Measurements from ENCODE around the gene FAM177B.

Gene FAM177B

DNA sequence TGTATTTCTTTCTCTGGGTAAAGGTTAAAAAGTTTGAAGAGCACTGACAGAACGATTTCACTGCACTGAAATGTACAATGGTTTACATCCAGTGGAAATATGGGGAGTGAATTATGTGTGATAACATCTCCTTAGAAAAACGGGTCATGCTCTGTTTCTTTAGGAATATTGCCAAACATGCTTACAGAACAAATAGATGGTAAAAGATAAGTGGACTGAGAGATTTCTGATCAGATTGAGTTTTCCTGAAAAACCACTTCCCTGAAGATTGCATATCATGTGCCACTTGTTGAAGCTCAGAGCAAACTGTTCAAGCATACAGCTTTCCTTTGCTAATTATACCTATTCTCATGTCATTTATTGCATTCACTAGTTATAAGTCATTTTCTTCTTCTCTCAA, 47.9 kb downstream of the FAM177B start:
- peaks cover 32 to 56% of the 10 kb centered on the region in 2 donors for H3K4me1 Mint-ChIP-seq
- H3K36me3 Mint-ChIP-seq: peaks cover 6 to 7% of the 10 kb centered on the region in 2 donors
- H3K4me3 Mint-ChIP-seq: no peak overlapping the region
- H3K9me3 Mint-ChIP-seq: peaks cover 10 to 13% of the 10 kb centered on the region in 2 donors
- no peak for DNase-seq
- ATAC-seq (replicated peaks): no peak
- no peaks in the 10 kb centered on the region for H3K27me3 Mint-ChIP-seq
- H3K27ac Mint-ChIP-seq: no peak overlapping the region

GRCh38 chr1:222785529-222785928, 48.5 kb downstream of the FAM177B start:
- ATAC-seq (replicated peaks) (no peak), DNase-seq (no peak)
- peaks cover 15 to 17% of the 10 kb centered on the region in 2 donors for H3K9me3 Mint-ChIP-seq
- H3K4me1 Mint-ChIP-seq: peaks cover 30 to 56% of the 10 kb centered on the region in 2 donors
- peaks cover 12% of the 10 kb centered on the region in 2 donors for H3K36me3 Mint-ChIP-seq
- H3K4me3 Mint-ChIP-seq: no peak overlapping the region
- no peak overlapping the region for H3K27ac Mint-ChIP-seq
- H3K27me3 Mint-ChIP-seq: no peaks in the 10 kb centered on the region

DNA sequence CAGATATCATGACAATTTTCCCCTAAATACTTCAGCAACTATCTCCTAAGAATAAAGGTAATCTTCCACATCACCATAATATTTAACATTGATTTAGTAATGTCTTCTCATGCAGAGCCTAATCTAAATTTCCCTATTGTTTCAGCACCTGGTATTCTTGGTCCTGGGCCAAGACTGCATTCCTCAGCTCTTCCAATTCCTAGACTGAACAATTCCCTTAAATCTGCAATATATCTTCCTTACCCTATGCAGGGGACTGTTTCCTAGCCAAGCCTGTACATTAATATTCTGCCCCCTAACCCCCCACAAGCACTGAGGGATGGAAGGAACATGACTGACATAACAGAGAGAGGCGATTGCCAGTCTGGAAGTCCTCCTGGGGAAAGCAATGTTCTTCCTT, 49.1 kb downstream of the FAM177B start:
- H3K27me3 Mint-ChIP-seq: no peaks in the 10 kb centered on the region
- H3K4me3 Mint-ChIP-seq: no peak overlapping the region
- ATAC-seq (replicated peaks) (no peak), DNase-seq (no peak)
- peaks cover 15 to 17% of the 10 kb centered on the region in 2 donors for H3K9me3 Mint-ChIP-seq
- no peak overlapping the region for H3K27ac Mint-ChIP-seq
- peaks cover 12 to 13% of the 10 kb centered on the region in 2 donors for H3K36me3 Mint-ChIP-seq
- peaks cover 30 to 56% of the 10 kb centered on the region in 2 donors for H3K4me1 Mint-ChIP-seq

DNA sequence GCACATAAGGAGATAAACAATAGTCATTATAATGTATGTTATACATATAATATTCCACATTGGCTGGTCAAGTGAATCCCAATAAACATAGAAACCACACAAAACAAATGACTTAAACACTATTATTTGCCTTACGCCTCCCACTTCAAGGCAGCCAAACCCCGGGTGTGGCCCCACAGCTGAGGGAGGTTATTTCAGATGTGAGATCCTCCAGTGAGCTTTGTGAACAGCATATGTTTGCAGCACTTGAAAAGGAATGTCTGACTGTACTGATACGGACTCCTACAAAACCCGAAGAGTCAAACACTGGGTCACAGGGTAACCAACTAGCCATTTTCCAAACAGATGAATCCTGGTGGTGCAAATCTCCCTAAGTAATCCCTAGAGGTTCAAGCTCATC, 50.7 kb downstream of the FAM177B start:
- H3K27me3 Mint-ChIP-seq: no peaks in the 10 kb centered on the region
- H3K9me3 Mint-ChIP-seq: peaks cover 13 to 17% of the 10 kb centered on the region in 2 donors
- H3K4me3 Mint-ChIP-seq: no peak overlapping the region
- H3K4me1 Mint-ChIP-seq: peaks cover 32 to 53% of the 10 kb centered on the region in 2 donors
- H3K36me3 Mint-ChIP-seq: peaks cover 12 to 13% of the 10 kb centered on the region in 2 donors
- no peak overlapping the region for H3K27ac Mint-ChIP-seq
- DNase-seq (no peak), ATAC-seq (replicated peaks) (no peak)

DNA sequence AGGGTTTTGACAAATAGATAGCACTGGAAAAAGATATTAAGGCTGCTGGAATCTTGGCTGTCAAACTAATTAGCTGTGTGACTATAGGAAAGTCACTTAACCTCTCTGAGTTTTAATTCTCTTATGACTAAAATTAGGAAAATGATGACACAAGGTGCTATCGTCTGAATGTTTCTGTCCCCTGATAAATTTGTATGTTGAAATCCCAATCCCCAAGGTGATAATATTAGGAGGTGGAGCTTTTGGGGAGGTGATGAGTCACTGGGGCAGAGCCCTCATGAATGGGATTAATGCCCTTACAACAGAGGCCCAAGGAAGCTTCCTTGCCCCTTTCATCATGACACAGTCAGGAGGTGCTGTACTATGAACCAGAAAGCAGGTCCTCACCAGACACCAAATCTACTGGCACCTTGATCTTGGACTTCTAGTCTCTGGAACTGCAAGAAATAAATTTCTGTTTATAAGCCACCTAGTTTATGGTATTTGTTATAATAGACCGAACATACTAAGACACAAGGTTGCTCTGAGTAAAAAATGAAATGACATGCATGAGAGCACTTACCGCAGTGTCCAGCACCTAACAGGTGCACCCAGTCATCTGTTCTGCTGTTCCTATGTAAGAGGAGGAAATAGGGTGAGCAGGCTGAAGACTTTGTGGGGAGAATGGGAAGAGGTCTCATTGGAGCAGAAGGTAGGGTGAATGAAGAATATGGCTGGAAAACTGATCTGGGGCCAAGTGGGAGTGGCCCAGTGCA, 51.6 kb downstream of the FAM177B start:
- Mint-ChIP-seq H3K36me3 (peaks cover 12 to 13% of the 10 kb centered on the region in 2 donors), H3K9me3 (peaks cover 13 to 17% of the 10 kb centered on the region in 2 donors), H3K27me3 (no peaks in the 10 kb centered on the region), H3K27ac (no peak overlapping the region), H3K4me1 (peaks cover 35 to 59% of the 10 kb centered on the region in 2 donors), H3K4me3 (no peak overlapping the region)
- ATAC-seq (replicated peaks) (peak; percentile 39 to 50), DNase-seq (no peak)

DNA sequence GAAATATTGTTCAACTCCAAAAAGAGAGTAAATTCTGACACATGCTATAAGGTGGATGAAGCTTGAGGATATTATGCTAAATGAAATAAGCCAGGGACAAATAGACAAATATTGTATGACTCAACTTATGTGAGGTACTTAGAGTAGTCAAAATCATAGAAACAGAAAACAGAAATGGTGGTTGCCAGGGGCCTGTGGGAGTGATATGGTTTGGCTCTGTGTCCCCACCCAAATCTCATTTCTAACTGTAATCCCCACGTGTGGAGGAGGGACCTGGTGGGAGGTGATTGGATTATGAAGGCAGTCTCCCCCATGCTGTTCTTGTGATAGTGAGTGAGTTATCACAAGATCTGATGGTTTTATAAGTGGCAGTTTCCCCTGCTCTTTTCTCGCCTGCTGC, 53.1 kb downstream of the FAM177B start:
- Mint-ChIP-seq H3K36me3 (peaks cover 12 to 13% of the 10 kb centered on the region in 2 donors), H3K27me3 (no peaks in the 10 kb centered on the region), H3K4me3 (no peak overlapping the region), H3K4me1 (peaks cover 28 to 48% of the 10 kb centered on the region in 2 donors), H3K27ac (peak overlapping the region; percentile 31), H3K9me3 (peaks cover 13 to 17% of the 10 kb centered on the region in 2 donors)
- ATAC-seq (replicated peaks): no peak
- DNase-seq: no peak

DNA sequence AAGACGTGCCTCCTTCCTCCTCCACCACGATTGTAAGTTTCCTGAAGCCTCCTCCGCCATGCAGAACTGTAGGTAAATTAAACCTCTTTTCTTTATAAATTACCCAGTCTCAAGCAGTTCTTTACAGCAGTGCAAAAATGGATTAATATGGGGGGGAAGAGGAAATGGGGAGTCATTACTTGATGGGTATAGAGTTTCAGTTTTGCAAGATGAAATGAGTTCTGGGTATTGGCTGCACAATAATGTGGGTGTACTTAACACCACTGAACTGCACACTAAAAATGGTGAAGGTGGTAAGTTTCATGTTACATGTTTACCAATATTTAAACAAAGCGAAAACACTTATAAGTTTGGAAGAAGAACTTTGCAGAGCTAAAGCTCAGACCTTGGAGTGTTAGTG, 53.5 kb downstream of the FAM177B start:
- peak overlapping the region; percentile 31 for H3K27ac Mint-ChIP-seq

GRCh38 chr1:222791006-222791710, 54.2 kb downstream of the FAM177B start:
- no peak overlapping the region for H3K27ac Mint-ChIP-seq
- DNase-seq: no peak
- peaks cover 24 to 39% of the 10 kb centered on the region in 2 donors for H3K4me1 Mint-ChIP-seq
- H3K4me3 Mint-ChIP-seq: no peak overlapping the region
- peaks cover 13 to 17% of the 10 kb centered on the region in 2 donors for H3K9me3 Mint-ChIP-seq
- no peaks in the 10 kb centered on the region for H3K27me3 Mint-ChIP-seq
- ATAC-seq (replicated peaks): no peak
- H3K36me3 Mint-ChIP-seq: peaks cover 12 to 13% of the 10 kb centered on the region in 2 donors

More for the DNA sequence above, 53.5 kb downstream of the FAM177B start:
- Mint-ChIP-seq H3K27me3 (no peaks in the 10 kb centered on the region), H3K4me3 (no peak overlapping the region), H3K36me3 (peaks cover 12 to 13% of the 10 kb centered on the region in 2 donors), H3K9me3 (peaks cover 13 to 17% of the 10 kb centered on the region in 2 donors), H3K4me1 (peaks cover 26 to 46% of the 10 kb centered on the region in 2 donors)
- ATAC-seq (replicated peaks) (peak; percentile 56 to 59), DNase-seq (no peak)

DNA sequence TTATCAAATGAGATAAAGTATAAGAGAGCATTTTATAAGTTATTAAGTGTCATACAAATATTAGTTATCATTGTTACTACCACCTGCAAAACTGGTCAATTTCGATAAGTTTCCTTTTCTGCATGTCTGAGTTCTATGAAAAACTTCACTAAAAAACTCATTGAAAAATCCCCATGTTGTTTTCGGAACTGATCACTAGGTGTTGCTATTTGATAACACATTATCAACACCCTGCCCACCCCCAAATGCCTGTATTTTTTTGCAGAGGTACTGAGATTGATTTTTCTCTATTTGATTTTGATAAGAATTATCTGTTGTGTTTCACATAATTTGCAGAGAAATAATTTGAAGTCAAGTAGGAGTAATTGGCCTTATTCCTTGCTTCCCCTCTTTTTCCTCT, 55.7 kb downstream of the FAM177B start:
- H3K9me3 Mint-ChIP-seq: peaks cover 13 to 17% of the 10 kb centered on the region in 2 donors
- peak; percentile 39 to 44 for ATAC-seq (replicated peaks)
- H3K27ac Mint-ChIP-seq: no peak overlapping the region
- peaks cover 15 to 28% of the 10 kb centered on the region in 2 donors for H3K4me1 Mint-ChIP-seq
- no peak overlapping the region for H3K4me3 Mint-ChIP-seq
- peaks cover 12 to 13% of the 10 kb centered on the region in 2 donors for H3K36me3 Mint-ChIP-seq
- no peaks in the 10 kb centered on the region for H3K27me3 Mint-ChIP-seq
- DNase-seq: no peak

DNA sequence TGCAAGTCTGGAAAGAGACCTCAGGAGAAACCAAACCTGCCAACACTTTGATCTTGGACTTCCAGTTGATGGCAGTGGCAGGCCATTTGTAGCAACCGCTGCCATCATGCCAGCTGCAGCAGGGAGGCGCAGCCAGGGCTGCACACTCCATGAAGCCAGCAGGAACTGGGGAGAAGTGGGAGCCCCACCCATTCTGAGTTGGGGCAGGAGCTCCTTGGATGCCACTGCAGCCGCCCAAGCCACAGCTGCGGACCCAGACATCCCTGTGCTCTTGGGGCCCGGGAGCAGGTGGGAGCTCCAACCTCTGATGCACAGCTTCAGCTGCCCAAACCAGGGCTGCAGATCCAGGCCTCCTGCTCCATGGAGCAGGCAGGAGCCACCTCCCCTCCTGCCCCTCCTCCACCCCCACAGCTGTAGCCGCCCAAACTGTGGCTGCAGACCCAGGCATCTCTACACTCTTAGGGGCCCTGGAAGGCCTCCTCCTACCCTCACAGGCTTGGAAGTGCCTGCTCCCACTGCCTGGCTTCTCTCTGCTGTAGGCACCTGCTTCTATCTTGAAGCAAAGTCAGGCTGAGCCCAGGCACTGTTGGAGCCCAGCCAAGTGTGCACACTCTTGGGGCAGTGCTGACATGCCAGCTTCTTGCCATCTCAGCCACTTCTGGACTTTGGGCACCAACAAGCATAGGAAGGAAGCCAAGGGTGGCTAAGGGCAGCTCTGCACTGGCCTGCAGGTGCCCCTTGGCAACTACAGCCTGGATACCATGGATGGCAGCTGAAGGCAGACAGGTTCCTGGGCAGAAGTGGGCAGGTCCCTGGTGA, 57.9 kb downstream of the FAM177B start:
- Mint-ChIP-seq H3K4me3 (no peak overlapping the region), H3K4me1 (peaks cover 16 to 29% of the 10 kb centered on the region in 2 donors), H3K27ac (no peak overlapping the region), H3K27me3 (no peaks in the 10 kb centered on the region), H3K36me3 (peaks cover 6 to 7% of the 10 kb centered on the region in 2 donors), H3K9me3 (peaks cover 5 to 7% of the 10 kb centered on the region in 2 donors)
- ATAC-seq (replicated peaks) (no peak), DNase-seq (no peak)

DNA sequence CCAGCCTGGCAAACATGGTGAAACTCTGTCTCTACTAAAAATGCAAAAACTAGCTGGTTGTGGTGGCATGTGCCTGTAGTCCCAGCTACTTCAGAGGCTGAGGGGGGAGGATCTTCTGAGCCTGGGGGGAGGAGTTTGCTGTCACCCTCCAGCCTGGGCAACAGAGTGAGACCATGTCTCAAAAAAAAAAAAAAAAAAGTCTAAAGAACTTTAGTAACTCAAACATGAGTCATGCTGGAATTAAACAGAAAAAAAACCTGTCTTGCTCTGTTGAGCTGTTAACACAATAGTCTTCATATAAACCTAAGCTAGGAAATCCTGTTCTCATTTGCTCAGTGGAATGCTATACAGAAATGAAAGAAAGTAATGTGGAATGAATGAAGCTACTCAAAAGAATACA, 61.1 kb downstream of the FAM177B start:
- H3K9me3 Mint-ChIP-seq: no peaks in the 10 kb centered on the region
- no peaks in the 10 kb centered on the region for H3K27me3 Mint-ChIP-seq
- H3K4me1 Mint-ChIP-seq: peaks cover 15 to 20% of the 10 kb centered on the region in 2 donors
- no peaks in the 10 kb centered on the region for H3K36me3 Mint-ChIP-seq
- peak; percentile 98 for ATAC-seq (replicated peaks)
- no peak overlapping the region for H3K4me3 Mint-ChIP-seq
- H3K27ac Mint-ChIP-seq: no peak overlapping the region
- DNase-seq: peak; percentile 35

DNA sequence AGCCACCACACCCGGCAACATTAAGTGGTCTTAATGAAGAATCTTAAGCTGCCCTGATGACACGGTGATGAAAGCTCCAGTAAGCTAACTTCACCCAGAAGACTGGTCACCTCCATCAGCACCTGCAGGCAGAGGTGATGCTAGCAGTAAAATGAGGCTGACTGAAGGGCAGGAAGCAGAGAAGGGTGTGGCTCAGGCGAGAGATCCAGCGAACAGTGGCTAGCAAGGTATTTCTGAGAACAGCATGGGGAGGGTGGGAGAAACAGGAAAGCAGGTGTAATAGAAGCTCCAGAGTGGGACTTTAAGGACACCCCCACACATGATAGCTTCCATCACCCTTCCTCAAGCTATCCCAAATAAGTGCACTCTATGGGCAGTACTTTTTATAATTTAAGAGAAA, 62.0 kb downstream of the FAM177B start:
- ATAC-seq (replicated peaks) (no peak), DNase-seq (no peak)
- Mint-ChIP-seq H3K4me1 (peaks cover 13 to 18% of the 10 kb centered on the region in 2 donors), H3K27ac (no peak overlapping the region), H3K4me3 (peak overlapping the region in 1 of 2 donors; percentile 30), H3K9me3 (no peaks in the 10 kb centered on the region), H3K36me3 (no peaks in the 10 kb centered on the region), H3K27me3 (peaks cover 0 to 3% of the 10 kb centered on the region in 2 donors)

Data from stimulated activated naive B cell treated with anti-CD40 and anti-IgM and Interleukin-4, amounts not matched to agents 10 μg/mL and 1 μg/mL and 100 μg/mL, for 72 hours (primary cell).